ENCODE measurements around the gene HSPA12A.

GRCh38 chr10:116764979-116765378 is 22.6 kb upstream of the HSPA12A start:
- TF ChIP-seq CTCF (IDR thresholded peaks at IDR 0.05; ENCODE audit: low read depth, low read length, poor library complexity, severe bottlenecking) (no peak), EZH2phosphoT487 (IDR thresholded peaks at IDR 0.05; ENCODE audit: borderline replicate concordance, low read length) (no peak)

Data from DOHH2 (cell line).